GM12878 (cell line): ENCODE data around the gene CMTM4. TPM values are rescaled to one million over a fixed set of nuclear protein-coding genes. Genes with fewer than 3 reads are reported as not detected.
A peak's percentile ranks its signal among the peaks of the same experiment; 100 is the strongest.

Source experiments
- ATAC-seq: fragments of 200-7000 bp; cut with Tn5 transposase; 3 replicates; pipeline ENCODE4 v1.9.1; 2020; ENCODE audit warnings: mild to moderate bottlenecking, moderate library complexity
- BruUV-seq: library from RNA; stranded (reverse); fragments of 400-500 nt; replicated peaks from 2 replicates; lab custom pipeline; 2021; lab: Mats Ljungman, UMichigan
- CTCF ChIA-PET: fragments of 300-600 bp; sonication (Branson Sonifier 250); formaldehyde crosslinking; extraction: SDS; loops from one replicate; lab custom pipeline; 2021; ENCODE audit warnings: inconsistent platforms; lab: Yijun Ruan, JAX
- POLR2A ChIA-PET: fragments of 350-600 bp; formaldehyde crosslinking; extraction: SDS; loops from one replicate; lab custom pipeline; 2021; ENCODE audit warnings: inconsistent platforms; lab: Charles Lee
- RAD21 ChIA-PET: fragments of 300-600 bp; sonication (Branson Sonifier 250); formaldehyde crosslinking; loops from one replicate; lab custom pipeline; 2023; ENCODE audit warnings: antibody characterized with exemption; ENCODE audit not compliant: unreplicated experiment; lab: Charles Lee
- SMC1A ChIA-PET: fragments of 300-600 bp; sonication (Branson Sonifier 250); formaldehyde crosslinking; loops from one replicate; lab custom pipeline; 2023; ENCODE audit not compliant: unreplicated experiment, uncharacterized antibody; lab: Charles Lee
- DNase-seq: peaks from one replicate; pipeline ENCODE4 v3.0.0-alpha.2; 2011; ENCODE audit warnings: low read depth, low spot score
- FAIRE-seq: peaks from 3 replicates; lab custom pipeline; 2011; peaks lifted over from hg19 to GRCh38; lab: Jason Lieb, UNC
- H2AFZ ChIP-seq: 2 replicates; pipeline ENCODE4 v1.6.0; 2011; ENCODE audit warnings: low read depth, low read length, control low read depth; ENCODE audit not compliant: control insufficient read depth
- H3K27ac ChIP-seq: 2 replicates; pipeline ENCODE4 v1.5.1; 2011; ENCODE audit warnings: control low read depth; ENCODE audit not compliant: control insufficient read depth, insufficient read depth
- H3K27me3 ChIP-seq, 2 experiments: replicated peaks in 1 of 2; 2 replicates each; pipeline versions ENCODE4 v1.6.0 to v1.6.1; 2011; ENCODE audit warnings: low read length in 1 of 2; ENCODE audit not compliant: control insufficient read depth in 2 of 2, insufficient read depth in 2 of 2
- H3K36me3 ChIP-seq, 2 experiments: 2 replicates each; pipeline ENCODE4 v1.5.1; 2011; ENCODE audit warnings: low read length in 1 of 2; ENCODE audit not compliant: control insufficient read depth in 2 of 2, insufficient read depth in 2 of 2
- H3K4me1 ChIP-seq: 2 replicates; pipeline ENCODE4 v1.6.1; 2011; ENCODE audit warnings: mild to moderate bottlenecking, low read length, moderate library complexity, mixed read lengths; ENCODE audit not compliant: control insufficient read depth, insufficient read depth
- H3K4me2 ChIP-seq: 2 replicates; pipeline ENCODE4 v1.6.0; 2011; ENCODE audit warnings: control low read depth; ENCODE audit not compliant: control insufficient read depth, insufficient read depth
- H3K4me3 ChIP-seq: fragments of 200-600 bp; sonication (generic); 2 replicates; pipeline ENCODE4 v1.5.1; 2016
- H3K79me2 ChIP-seq: 2 replicates; pipeline ENCODE4 v1.6.0; 2011; ENCODE audit warnings: low read length; ENCODE audit not compliant: control insufficient read depth, insufficient read depth
- H3K9ac ChIP-seq: 2 replicates; pipeline ENCODE4 v1.8.0; 2011; ENCODE audit warnings: low read length, control low read depth, mixed read lengths; ENCODE audit not compliant: control insufficient read depth, insufficient read depth
- H3K9me3 ChIP-seq: replicated peaks from 3 replicates; pipeline ENCODE4 v1.5.1; 2011; ENCODE audit warnings: mild to moderate bottlenecking, low read length; ENCODE audit not compliant: control insufficient read depth, insufficient read depth
- H4K20me1 ChIP-seq: 2 replicates; pipeline ENCODE4 v1.6.0; 2011; ENCODE audit not compliant: control insufficient read depth, insufficient read depth
- IKZF2 ChIP-seq, 2 experiments: fragments of 450-650 bp; IDR thresholded peaks; 2 replicates each; pipeline ENCODE4 v1.6.1; 2017; ENCODE audit warnings: mild to moderate bottlenecking in 2 of 2, moderate library complexity in 2 of 2
- KAT2A ChIP-seq: conservative IDR thresholded peaks from 2 replicates; pipeline ENCODE4 v1.6.1; 2011; ENCODE audit warnings: low read depth, low read length; ENCODE audit not compliant: control insufficient read depth
- KDM1A ChIP-seq: fragments of 200-600 bp; sonication (generic); IDR thresholded peaks from 2 replicates; pipeline ENCODE4 v1.6.1; 2016; ENCODE audit warnings: borderline replicate concordance
- LARP7 ChIP-seq: fragments of 450-650 bp; IDR thresholded peaks from 2 replicates; pipeline ENCODE4 v1.6.1; 2017; ENCODE audit warnings: mild to moderate bottlenecking
- NBN ChIP-seq: fragments of 450-650 bp; IDR thresholded peaks from 2 replicates; pipeline ENCODE4 v1.6.1; 2016
- RBBP5 ChIP-seq: fragments of 200-600 bp; sonication (generic); conservative IDR thresholded peaks from 2 replicates; pipeline ENCODE4 v1.6.1; 2016
- SPI1 ChIP-seq: IDR thresholded peaks from 2 replicates; pipeline ENCODE4 v1.6.1; 2011; ENCODE audit warnings: low read depth, mild to moderate bottlenecking, low read length, moderate library complexity, borderline replicate concordance; ENCODE audit not compliant: insufficient read depth
- WGBS: methylation state at CpG from one replicate; pipeline ENCODE4 v1.1.6; 2016; ENCODE audit warnings: low lambda C conversion rate; ENCODE audit not compliant: insufficient replicate concordance, insufficient coverage; ENCODE audit errors: missing lambda C conversion rate; 5-methylcytosine and 5-hydroxymethylcytosine counted together
- in situ Hi-C: fragments of 300-500 bp; cut with MboI; formaldehyde crosslinking; loops from 9 replicates; pipeline ENCODE4 v1.14.3; 2018; ENCODE audit warnings: mixed read lengths
- intact Hi-C: fragments of 100-400 bp; cut with micrococcal nuclease; formaldehyde crosslinking; loops from one replicate; pipeline ENCODE4 v1.14.2; 2022; ENCODE audit not compliant: unreplicated experiment
- polyA plus RNA-seq, 11 experiments: library from polyadenylated mRNA; depleted of rRNA in 4 of 11; unstranded in 6 of 11; stranded (reverse) in 5 of 11; fragments of >200 nt; fragmentation: Nextera tagmentation in 4 of 11; fragmentation: Illumina TruSeq in 1 of 11; extraction: Ambion mirVana in 4 of 11; extraction: Trizol in 1 of 11; gene quantifications; 1 replicate in 1 of 11; 2 replicates in 10 of 11; pipeline versions ENCODE4 v1.2.1 to v1.2.3, GENCODE V29; 2011 to 2016; ENCODE audit warnings: inconsistent platforms in 2 of 11, missing spikeins in 2 of 11, low read depth in 1 of 11
- total RNA-seq, 4 experiments: library from RNA; depleted of rRNA in 3 of 4; stranded (reverse); fragments of >200 nt in 3 of 4; fragmentation: Illumina TruSeq in 1 of 4; extraction: Trizol in 1 of 4; gene quantifications; 2 replicates each; pipeline versions ENCODE4 v1.2.1 to v1.2.3, GENCODE V29; 2013 to 2021
- TF ChIP-seq, protein P1 (sequence below): fragments of 450-650 bp; IDR thresholded peaks from 2 replicates; pipeline ENCODE4 v1.6.1; 2017; ENCODE audit warnings: low read depth, mild to moderate bottlenecking, moderate library complexity
- TF ChIP-seq, protein P2 (sequence below): fragments of 450-650 bp; IDR thresholded peaks from 2 replicates; pipeline ENCODE4 v1.6.1; 2016; ENCODE audit warnings: mild to moderate bottlenecking
- TF ChIP-seq, protein P3 (sequence below), 3 experiments: IDR thresholded peaks in 2 of 3; conservative IDR thresholded peaks in 1 of 3; 2 replicates each; pipeline ENCODE4 v1.5.1; 2011; ENCODE audit warnings: low read depth in 3 of 3, low read length in 3 of 3, mild to moderate bottlenecking in 3 of 3, control low read depth in 2 of 3, moderate library complexity in 2 of 3, inconsistent platforms in 1 of 3, mixed read lengths in 1 of 3; ENCODE audit not compliant: control insufficient read depth in 2 of 3, insufficient read depth in 1 of 3; ENCODE audit errors: extremely low read depth in 1 of 3

Gene CMTM4
- total and polyA plus RNA-seq, 10 of the 15 experiments (the other 5 are each of a cell fraction or from before 2014, with no cell fraction given), result 0.02 to 0.43 (median 0.15) TPM; not detected in 2

DNA sequence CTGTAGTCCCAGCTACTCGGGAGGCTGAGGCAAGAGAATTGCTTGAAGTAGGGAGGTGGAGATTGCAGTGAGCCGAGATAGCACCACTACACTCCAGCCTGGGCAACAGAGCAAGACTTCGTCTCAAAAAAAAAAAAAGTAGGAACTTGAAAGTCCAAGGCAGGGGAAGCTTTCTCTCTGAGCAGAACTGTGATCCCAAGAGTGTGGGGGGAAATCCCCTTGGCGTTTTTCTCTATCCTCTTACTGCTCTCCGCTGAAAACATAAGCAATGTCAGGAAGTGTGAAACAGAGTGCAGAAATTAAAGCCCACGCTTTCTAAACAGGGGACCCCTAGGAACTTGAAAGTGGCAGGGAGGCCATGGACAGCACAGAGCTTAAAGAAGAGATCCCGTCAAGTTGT is 101.8 kb downstream of the CMTM4 start:
- Histone ChIP-seq H4K20me1 (no peaks in the 10 kb centered on the region), H3K79me2 (no peaks in the 10 kb centered on the region), H3K27me3 (peaks cover 0 to 4% of the 10 kb centered on the region in 2 experiments; a peak in 1 of 4 replicates), H3K36me3 (no peaks in the 10 kb centered on the region), H2AFZ (no peak overlapping the region), H3K9me3 (no peaks in the 10 kb centered on the region; the same call in 2 of the 3 replicates), H3K4me2 (no peak overlapping the region)
- in situ Hi-C loops (no loop called here), intact Hi-C loops (no loop called here)
- ATAC-seq (peak; percentile 45), FAIRE-seq (no peak), DNase-seq (no peak)
- WGBS, result 5% methylated on average over 7 of the region's 7 CpGs
- ChIA-PET POLR2A (interaction anchor here (0.5 to 0.7 kb wide), 4 partner anchors 38 to 372 kb away, joined by 3 to 4 read pairs (median 4); no protein-coding TSS in a partner anchor), RAD21 (interaction anchor here (0.6 to 1.2 kb wide), 3 partner anchors 38 to 286 kb away, joined by 3 to 4 read pairs (median 4); no protein-coding TSS in a partner anchor), CTCF (interaction anchor here (0.9 to 2.8 kb wide), 5 partner anchors 9 to 236 kb away, joined by 3 to 9 read pairs (median 3); partner anchors contain the start of gene NAE1), SMC1A (interaction anchor here (1.4 to 2.0 kb wide), 2 partner anchors 8 to 32 kb away, joined by 3 to 8 read pairs; no protein-coding TSS in a partner anchor)
- TF ChIP-seq NBN (0 out of 2 replicates have a peak, but pooled peaks have one; percentile 25), KDM1A (no peak), SPI1 (no peak), IKZF2 (IDR thresholded peaks at IDR 0.05) (peak in 1 of 2 experiments; percentile 20; a peak in 1 of 4 replicates), KAT2A (no peak), LARP7 (no peak), RBBP5 (no peak)
- TF ChIP-seq, protein P1, sequence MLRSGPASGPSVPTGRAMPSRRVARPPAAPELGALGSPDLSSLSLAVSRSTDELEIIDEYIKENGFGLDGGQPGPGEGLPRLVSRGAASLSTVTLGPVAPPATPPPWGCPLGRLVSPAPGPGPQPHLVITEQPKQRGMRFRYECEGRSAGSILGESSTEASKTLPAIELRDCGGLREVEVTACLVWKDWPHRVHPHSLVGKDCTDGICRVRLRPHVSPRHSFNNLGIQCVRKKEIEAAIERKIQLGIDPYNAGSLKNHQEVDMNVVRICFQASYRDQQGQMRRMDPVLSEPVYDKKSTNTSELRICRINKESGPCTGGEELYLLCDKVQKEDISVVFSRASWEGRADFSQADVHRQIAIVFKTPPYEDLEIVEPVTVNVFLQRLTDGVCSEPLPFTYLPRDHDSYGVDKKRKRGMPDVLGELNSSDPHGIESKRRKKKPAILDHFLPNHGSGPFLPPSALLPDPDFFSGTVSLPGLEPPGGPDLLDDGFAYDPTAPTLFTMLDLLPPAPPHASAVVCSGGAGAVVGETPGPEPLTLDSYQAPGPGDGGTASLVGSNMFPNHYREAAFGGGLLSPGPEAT, result peak; percentile 30; the same call in 1 of the 2 replicates
- TF ChIP-seq, protein P2, sequence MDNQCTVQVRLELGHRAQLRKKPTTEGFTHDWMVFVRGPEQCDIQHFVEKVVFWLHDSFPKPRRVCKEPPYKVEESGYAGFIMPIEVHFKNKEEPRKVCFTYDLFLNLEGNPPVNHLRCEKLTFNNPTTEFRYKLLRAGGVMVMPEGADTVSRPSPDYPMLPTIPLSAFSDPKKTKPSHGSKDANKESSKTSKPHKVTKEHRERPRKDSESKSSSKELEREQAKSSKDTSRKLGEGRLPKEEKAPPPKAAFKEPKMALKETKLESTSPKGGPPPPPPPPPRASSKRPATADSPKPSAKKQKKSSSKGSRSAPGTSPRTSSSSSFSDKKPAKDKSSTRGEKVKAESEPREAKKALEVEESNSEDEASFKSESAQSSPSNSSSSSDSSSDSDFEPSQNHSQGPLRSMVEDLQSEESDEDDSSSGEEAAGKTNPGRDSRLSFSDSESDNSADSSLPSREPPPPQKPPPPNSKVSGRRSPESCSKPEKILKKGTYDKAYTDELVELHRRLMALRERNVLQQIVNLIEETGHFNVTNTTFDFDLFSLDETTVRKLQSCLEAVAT, result 0 out of 2 replicates have a peak, but pooled peaks have one; percentile 15
- TF ChIP-seq, protein P3, sequence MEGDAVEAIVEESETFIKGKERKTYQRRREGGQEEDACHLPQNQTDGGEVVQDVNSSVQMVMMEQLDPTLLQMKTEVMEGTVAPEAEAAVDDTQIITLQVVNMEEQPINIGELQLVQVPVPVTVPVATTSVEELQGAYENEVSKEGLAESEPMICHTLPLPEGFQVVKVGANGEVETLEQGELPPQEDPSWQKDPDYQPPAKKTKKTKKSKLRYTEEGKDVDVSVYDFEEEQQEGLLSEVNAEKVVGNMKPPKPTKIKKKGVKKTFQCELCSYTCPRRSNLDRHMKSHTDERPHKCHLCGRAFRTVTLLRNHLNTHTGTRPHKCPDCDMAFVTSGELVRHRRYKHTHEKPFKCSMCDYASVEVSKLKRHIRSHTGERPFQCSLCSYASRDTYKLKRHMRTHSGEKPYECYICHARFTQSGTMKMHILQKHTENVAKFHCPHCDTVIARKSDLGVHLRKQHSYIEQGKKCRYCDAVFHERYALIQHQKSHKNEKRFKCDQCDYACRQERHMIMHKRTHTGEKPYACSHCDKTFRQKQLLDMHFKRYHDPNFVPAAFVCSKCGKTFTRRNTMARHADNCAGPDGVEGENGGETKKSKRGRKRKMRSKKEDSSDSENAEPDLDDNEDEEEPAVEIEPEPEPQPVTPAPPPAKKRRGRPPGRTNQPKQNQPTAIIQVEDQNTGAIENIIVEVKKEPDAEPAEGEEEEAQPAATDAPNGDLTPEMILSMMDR (IDR thresholded peaks at IDR 0.05 in 2 of 3, conservative IDR thresholded peaks at IDR 0.05 in 1 of 3; ENCODE audit: control insufficient read depth in 2 of 3, extremely low read depth in 1 of 3, insufficient read depth in 1 of 3, low read depth in 3 of 3, low read length in 3 of 3), result no peak
- TF ChIP-seq, all 136 proteins: peak for 4
- H3K9ac ChIP-seq, result no peak overlapping the region
- BruUV-seq, result no TSS peak
- peaks cover 12% of the 10 kb centered on the region for H3K4me1 ChIP-seq
- H3K27ac ChIP-seq, result no peak overlapping the region
- H3K4me3 ChIP-seq, result no peak overlapping the region
